ENCODE data around the gene HHATL.

The HHATL gene

DNA sequence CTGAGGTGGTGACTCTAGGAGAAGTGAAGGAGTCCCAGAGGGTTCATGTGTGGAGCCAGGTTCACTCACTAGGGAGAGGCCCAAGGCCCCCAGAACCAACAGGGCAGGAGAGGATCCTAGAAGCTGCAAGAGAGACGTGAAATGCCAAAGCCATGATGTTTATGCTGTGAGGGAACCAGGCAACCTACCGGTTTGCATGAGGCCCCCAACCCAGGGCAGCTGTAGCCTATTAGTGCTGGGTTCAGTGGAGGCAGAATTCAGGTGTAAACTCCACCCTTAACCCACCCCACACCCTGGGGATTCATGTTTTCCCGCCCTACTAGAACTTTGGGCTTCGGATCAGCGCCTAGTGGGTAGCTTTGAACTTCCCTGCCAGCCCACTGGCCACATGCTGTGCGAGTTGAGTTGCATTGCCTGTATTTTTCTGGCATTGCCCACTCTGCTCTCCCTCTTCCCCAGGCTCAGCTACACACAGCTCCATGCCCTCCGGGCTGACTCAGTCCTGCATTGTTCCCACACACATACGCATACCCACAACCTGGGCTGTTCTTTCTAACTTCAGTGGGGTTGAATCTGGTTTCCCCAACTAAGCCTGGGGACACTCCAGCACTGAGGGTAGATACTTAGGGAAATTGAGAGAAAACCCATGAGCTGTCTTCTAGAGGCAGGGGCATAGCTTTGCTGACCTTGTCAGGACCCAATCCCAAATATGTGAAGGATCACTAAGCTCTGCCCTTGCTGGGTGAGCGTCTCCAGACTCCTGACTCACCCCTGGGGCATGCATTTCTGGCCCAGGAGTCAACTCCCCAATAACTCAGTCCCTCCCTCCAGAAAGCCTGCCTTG lies 51.1 kb downstream of the HHATL start:
- no peak for FAIRE-seq

DNA sequence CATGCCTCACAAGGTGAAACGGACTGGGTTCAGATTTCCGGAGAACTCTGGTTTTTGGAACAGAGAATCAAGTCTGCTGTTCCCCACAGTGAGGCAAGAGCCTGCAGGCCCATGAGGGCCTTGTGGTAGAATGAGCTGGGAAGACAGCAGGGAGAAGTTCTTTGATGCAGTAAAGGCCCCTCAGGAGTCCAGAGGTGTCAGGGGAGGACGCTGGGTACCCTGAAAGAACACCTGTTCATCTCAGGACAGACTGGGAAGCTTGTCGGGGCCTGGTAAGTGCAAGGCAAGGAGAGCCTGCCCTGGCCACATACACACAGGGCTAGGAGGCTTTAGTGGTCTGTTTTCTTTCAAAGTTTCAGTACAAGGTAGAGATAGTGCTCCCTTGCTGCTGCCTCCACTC lies 52.8 kb downstream of the HHATL start:
- FAIRE-seq = no peak

DNA sequence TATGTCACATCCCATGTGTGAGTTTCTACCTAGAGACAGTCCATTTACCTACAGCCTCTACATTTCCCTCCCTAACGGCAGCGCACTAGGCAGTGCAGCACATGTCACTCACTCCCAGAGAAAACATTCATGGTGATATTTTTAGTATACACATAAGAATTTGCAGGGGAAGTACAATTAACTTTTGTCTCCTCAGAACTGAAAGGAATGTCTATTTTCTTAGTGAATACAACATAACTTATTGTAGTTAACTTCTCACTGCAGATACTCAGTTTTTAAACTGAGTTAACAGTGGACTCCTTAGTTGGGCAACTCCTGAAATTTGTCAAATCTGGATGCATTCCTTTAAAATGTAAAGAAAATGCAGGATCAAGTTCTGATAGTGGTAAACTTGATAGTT lies 53.6 kb downstream of the HHATL start:
- no peak for FAIRE-seq

DNA sequence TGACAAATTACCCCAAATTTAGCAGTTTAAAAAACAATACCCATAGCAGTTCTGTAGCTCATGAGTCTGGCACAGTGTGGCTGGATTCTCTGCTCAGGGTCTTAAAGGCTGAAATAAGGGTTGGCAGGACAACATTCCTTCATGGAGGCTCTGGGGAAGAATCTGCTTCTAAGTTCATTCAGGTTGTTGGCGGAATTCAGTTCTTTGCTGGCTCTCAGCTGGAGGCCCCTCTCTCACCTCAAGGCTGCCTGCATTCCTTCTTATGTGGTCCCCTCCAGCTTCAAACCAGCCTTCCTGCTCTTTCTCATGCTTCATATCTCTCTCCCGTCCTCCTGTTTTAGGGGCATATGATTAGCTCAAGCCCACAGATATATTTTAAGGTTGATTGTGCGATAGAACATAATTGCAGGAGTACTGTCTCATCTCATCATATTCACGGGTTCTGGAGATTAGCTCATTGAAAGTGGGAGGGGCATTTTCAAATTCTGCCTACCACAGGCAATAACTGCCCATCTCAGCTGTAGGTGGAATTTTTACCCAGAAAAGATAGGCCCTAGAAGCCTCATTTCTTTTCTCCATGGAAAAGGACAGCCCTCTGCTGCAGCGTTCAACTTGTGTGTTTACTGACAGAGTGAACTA lies 54.7 kb downstream of the HHATL start:
- FAIRE-seq = no peak

All from A204.1 (cell line).